Stimulated activated CD8-positive, alpha-beta memory T cell treated with anti-CD3 and anti-CD28 coated beads, Interleukin-15, amount 100 ng/mL, for 24 hours (primary cell): ENCODE measurements around the gene LRRC1.

Experiments used
- DNase-seq: peaks from one replicate; pipeline ENCODE4 v3.0.0-alpha.2; 2020; ENCODE audit warnings: low read depth

The LRRC1 gene

DNA sequence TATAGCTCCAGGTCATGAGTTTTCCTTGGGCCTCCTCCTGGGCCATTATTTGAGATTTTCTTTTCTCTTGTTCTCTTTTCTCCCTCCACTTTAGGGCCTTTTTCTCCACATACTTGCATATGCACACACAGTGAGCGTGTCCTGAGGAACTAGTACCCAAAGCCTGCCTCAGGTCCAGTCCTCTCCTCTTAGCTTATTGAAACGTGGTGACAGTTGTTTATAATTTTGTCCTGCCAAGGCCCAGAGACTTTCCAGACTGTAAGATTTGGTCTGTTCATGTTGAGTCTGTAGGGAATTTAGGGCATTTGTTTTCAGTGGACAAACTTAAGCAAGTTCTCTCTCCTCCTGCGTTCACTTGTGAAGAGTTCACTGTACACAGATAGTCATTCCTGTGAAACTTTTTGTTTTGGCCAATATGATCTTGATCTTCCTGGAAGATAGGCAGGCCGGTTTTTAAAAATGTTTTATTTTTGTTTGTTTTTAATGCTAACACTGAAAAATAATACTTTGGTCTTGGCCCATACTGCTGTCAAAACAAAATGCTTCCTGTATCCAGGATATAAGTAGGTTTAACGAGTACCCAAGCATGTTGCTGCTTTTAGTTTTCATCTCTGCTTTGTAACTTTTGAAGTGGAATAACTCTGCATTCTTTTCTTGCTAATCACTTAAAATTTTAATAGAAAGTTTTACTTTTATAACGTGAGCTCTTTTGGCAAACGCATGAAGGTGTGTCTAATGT, 20.7 kb downstream of the LRRC1 start:
- DNase-seq, result no peak

DNA sequence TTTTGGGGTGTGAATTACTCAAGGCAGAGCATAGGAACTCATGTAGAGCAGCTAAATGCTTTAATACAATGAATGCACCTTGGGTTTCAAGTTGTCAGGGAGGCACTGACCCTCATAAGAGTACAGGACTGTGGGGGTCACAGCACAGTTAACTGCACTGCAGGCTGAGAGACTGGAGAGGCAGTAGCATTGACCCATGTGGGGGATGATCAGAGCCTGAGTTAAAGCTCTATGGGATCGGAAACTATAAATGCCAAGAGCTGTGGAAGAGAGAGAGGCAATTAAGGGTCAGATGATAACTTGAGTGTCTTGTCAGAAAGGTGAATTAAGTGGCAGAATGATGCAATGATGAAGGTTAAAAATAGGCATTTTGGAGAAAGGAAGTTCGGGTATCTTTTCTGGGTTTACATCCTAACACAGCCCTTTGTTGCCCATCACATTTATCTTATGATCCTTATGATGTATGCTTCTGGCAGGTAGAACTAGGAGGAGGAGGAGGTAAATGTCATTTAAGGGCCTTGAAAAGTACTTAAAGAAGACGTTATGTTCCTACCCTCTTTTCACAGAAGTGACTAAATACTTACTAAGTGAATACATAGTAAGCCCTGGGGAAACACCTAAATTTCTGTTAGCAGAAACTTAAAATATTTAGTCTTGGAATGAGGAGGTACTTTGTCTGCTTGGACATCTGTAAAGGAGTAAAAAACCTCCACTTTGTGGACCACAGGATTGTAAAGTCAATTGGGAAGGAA, 24.2 kb downstream of the LRRC1 start:
- no peak for DNase-seq

DNA sequence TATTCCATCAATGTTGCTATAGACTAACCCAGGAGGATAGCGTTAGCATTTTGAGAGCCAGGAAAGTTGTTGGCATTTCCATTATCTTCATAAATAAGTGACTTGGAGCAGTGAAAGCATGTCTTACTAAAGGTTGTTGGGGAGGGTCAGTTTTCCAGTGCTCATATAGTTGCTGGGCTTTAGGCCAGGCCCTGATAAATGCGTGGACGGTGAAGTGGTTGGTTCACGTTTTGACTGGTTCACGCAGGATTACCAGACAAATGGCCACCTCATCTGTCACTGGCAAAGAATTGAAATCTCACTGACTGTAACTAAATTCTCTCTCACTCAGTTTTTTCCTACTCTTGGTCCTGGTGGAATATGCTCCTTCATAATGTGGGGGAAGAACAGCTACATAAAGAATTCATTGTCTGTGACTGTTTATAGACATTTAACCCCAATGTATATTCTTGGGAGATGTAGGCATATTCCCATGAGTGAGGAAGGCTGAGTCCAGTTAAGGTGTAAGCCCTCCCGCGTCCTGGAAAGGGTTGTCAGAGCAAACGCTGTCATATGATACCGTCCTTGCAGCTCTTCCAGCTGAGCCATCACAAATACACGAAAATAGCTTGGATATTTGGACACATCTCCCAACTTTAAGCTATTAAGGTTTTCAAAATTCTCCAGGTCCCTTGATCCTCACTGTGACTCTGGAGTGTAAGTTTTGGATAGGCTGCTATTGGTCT, 27.8 kb downstream of the LRRC1 start:
- DNase-seq, result no peak

- DNase-seq, result no peak
Observed at GRCh38 chr6:53824714-53825113, 29.9 kb downstream of the LRRC1 start.

DNA sequence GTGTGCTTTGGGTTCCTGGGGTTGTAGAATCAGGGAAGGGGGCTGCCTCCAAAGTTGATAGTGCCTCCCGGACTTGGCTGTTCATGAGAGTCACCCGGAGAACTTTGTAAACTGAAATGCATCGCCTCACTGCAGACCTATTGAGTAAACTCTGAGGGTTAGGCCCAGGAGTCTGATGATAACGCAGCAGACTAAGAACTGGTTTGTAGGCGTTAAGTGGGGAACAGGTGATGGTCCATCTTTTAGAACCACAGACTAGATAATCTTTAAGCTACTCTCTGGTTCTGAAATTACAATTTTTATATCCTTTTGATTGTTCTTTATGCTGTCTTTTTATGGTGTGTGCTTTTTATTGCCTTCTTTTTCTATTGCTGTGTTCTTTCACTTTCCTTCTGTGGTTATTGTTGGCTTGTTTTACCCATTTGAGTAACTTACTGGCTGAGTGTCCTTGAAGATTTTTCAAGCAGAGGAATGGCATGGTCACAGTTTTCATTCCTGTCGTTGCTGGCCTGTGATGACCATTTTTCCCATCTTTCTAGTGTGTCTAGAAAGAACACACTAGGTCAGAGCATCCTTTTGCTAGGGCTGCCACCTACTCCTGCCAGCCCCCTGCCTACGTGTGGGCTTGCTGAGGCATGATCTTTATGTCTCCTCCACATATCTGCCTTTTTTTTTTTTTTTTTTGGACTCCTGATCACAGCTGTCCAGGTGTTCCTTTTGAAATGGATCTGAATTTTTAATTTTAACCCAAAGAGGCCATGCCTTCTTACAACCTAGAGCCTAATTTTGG, 30.9 kb downstream of the LRRC1 start:
- no peak for DNase-seq

GRCh38 chr6:53827531-53827930, 32.7 kb downstream of the LRRC1 start:
- no peak for DNase-seq

- no peak for DNase-seq
Observed at GRCh38 chr6:53828215-53828614, 33.4 kb downstream of the LRRC1 start.

- no peak for DNase-seq
Observed at GRCh38 chr6:53828966-53829697, 34.3 kb downstream of the LRRC1 start.

GRCh38 chr6:53829698-53830221, 35.0 kb downstream of the LRRC1 start:
- no peak for DNase-seq

- DNase-seq, result no peak
Observed at GRCh38 chr6:53830366-53830765, 35.6 kb downstream of the LRRC1 start.

DNA sequence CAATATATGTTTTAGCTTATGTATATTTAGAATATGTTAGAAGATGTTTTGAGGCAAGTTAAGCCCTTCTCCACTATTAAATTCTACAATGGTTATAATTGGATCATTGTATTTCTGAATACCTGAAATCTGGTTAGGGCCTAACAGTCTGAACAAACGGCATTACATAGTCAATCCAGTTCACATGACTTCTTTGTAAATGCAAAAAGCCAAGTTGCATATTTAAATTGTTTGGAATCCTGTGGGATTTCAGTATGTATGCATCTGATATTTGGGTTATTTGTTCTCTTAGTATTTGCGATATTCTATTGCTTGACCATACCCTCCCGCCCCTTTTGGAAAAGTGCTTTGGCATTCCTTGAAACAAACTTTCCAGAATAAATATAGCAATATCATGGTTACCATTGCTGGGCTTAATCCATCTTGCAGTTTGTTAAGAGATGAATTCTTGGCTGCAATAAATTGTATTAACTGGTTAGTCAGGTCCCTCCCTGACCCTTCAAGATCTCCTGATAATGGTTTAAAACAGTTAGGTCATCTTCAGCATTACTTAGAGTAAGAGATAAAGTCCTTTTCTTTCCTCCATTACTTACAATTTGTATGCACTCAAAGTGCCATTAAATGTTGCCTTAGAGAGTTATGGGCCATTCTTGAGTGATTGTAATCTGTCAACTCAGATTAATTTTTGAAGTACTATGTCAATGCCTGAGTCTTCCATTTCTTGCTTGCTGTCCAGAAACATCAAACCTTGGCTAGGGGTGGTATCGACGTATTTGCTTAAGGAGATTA, 36.5 kb downstream of the LRRC1 start:
- no peak for DNase-seq

DNA sequence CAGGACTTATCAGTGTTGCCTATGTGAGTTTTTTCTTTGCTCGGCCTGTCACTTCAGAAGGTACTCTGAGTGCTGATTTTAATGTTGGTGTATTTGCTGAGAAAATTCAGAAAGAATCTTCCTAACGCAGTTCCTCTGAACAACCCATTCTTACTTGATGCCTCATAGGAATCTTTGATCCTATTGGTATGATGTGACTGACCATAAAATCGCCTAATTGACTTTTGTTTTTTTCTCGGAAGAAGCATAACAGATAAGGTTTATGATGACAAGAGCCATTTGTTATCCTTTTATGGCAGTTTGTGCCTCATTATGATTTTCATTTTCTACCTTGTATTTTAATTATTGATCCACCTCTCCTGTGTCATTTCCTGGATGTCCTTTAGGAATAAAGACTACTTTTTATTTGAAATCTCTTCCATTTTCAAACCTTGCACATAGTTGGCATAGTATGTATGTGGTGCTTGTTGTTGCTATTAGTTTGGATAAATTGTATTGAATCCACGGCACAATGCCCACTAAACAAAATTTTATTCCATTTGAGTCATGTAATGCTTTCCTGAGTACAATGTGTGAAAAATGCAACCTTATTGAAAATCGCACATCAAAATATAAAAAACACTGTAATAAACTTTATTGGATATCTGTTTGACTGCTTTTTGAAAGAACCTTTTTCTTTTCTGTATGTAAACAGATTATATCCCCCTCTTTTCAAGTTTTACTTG, 37.3 kb downstream of the LRRC1 start:
- no peak for DNase-seq

DNA sequence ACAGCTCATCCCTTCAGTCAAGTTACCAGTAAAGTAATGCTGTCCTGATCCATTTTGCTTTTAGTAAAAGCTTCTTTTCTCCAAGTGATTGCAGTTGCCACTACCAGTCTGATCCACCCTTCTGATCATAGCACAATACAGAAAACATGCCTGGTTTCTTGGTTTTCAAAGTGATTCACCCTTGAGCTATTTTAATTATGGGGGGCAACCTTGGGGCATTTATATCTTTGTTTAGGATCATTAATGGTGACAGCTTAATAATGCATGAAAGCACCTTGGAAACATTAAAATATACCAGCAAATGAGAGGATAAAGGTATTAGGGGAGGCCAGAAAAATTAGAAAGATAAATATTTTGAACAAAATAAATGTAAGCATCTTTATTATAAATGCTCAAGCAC, 38.4 kb downstream of the LRRC1 start:
- DNase-seq, result no peak

DNA sequence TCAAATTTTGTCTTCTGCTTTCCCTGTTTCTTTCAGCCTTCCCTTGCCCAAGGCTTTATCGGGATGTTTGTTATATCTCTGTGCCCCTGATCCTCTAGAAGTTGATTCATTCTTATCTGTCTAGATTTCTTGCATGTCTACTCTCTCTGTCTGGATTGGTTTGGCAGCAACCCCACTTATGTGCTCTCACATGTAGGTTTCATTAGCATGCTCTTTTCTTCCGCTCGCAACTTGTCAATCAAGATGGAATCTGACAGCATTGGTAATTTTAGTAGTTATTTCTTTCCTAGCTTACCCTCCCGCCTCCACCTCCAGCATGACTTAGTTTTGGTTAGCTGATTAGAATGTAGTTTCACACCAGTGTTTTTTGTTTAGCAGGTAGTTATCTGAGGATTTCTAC, 39.3 kb downstream of the LRRC1 start:
- no peak for DNase-seq

DNA sequence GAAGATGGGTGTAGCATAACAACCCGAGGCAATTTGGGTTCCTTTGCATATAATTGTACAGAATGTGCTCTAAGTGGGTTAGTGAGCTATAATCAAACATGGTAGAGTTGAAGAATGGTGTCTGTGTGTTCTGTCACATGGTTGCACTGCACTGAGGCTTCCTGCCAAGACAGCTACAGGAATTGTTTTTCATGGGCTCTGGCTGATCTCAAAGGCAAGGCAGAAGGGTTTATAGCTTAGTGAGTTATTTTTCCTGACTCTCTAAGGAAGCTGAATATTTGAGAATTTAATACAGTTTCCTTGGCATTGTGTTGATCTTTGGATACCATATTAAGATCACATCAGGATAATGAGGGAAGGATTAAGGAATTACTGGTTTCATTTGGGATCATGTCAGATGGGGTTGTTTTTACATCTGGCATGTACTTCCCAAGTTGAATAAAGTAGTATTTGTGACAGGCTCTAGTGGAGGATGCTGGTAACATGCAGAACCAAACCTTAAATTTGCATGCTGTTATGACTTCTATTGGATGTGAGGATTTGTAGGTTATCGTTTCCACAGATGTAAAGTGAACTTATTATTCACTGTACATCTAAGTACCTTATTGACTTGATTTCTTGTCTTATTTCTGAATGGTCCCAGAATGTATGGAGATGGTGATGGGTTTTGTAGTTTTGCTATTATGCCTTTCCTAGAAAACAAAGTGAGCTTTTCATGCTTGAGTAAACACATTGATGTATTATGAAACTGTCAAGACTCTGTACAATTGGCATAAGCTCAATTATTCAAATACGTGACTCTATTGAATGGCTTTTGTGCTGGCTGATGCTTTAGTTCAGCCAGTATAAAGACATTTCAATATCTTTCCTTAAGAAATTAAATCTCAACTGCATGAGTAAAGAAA, 43.3 kb downstream of the LRRC1 start:
- no peak for DNase-seq

- DNase-seq, result no peak
Observed at GRCh38 chr6:53840027-53840426, 45.2 kb downstream of the LRRC1 start.

GRCh38 chr6:53845280-53846195, 50.7 kb downstream of the LRRC1 start:
- DNase-seq, result no peak

GRCh38 chr6:53846250-53846649, 51.4 kb downstream of the LRRC1 start:
- no peak for DNase-seq
